ENCODE results near the gene ORAI2. TPM values are rescaled to one million over a fixed set of nuclear protein-coding genes. Genes with fewer than 3 reads are reported as not detected.

ORAI2 gene
- polyA plus RNA-seq, 6 donors from 2014 or later, result 236 to 340 (median 260) TPM

DNA sequence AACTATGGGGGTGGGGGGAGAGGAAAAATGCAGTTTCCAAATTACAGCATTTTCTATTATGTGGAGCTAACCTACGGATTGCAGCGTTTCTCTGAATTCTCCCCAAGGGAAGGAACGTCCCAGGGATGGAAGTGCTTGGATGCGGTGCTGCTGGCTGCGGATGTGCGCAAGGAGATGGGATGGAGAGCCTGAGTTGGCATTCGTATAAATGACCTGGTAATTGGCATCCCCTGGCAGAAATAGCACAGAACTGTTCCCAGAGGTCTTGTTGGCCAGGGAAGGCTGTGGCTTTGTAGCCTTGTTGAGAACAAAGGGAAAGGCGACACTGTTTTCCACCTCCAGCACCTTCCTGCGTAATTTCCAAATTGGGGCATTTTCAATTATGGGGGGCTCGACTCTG, 2.7 kb downstream of the ORAI2 start:
- peak overlapping the region in 7 of 8 donors; percentile 88 to 99 (median 96) for H3K4me3 Mint-ChIP-seq

DNA sequence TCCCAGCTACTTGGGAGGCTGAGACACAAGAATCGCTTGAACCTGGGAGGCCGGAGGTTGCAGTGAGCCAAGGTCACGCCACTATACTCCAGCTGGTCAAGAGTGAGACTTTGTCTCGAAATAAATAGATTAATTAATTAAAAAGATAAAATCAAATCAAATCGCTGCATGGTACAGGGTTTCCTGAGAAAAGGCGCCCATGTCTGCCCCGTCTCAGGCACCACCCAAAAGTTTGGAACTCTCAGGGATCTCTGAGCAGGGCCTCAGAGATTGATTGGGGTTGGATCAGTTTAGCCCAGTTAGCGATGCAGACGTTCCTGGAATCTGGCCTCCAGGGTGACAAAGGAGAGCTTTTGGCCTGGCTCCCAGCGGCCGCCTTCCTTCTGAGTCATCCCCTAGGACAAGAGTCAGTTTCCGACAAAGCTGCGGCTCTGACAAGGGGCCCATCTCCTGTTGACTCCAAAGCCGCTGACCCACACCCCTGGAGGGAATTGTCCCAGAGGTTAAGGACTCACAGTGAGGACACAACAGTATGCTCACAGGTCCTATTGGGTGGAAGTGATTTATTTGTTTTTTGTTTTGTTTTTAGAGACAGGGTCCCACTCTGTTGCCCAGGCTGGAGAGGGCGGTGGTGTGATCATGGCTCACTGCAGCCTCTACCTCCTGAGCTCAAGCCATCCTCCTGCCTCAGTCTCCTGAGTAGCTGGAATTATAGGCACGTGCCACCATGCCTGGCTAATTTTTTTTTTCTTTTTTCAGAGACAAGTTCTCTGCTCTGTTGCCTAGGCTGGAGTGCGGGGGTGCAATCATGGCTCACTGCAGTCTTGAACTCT, 6.8 kb downstream of the ORAI2 start:
- ATAC-seq (ENCODE audit: low read depth in 2 of 2) (no peak), DNase-seq (no peak)
- Mint-ChIP-seq H3K4me3 (peak overlapping the region in 2 of 8 donors; percentile 21 to 57), H3K4me1 (peaks cover 27 to 68% (median 51%) of the 10 kb centered on the region in 3 donors), H3K27ac (peak overlapping the region in 4 of 6 donors; percentile 24 to 98 (median 78)), H3K9me3 (peaks cover 0 to 2% (median 0%) of the 10 kb centered on the region in 7 donors), H3K36me3 (peaks cover 0 to 13% of the 10 kb centered on the region in 2 donors), H3K27me3 (no peaks in the 10 kb centered on the region)

More for the DNA sequence above, 2.7 kb downstream of the ORAI2 start:
- Mint-ChIP-seq H3K36me3 (peaks cover 0 to 7% of the 10 kb centered on the region in 2 donors), H3K9me3 (no peaks in the 10 kb centered on the region), H3K27me3 (no peaks in the 10 kb centered on the region), H3K27ac (peak overlapping the region in 5 of 6 donors; percentile 23 to 100 (median 80)), H3K4me1 (peaks cover 23 to 64% (median 51%) of the 10 kb centered on the region in 3 donors)
- no peak for DNase-seq
- no peak for ATAC-seq (ENCODE audit: low read depth in 2 of 2)

DNA sequence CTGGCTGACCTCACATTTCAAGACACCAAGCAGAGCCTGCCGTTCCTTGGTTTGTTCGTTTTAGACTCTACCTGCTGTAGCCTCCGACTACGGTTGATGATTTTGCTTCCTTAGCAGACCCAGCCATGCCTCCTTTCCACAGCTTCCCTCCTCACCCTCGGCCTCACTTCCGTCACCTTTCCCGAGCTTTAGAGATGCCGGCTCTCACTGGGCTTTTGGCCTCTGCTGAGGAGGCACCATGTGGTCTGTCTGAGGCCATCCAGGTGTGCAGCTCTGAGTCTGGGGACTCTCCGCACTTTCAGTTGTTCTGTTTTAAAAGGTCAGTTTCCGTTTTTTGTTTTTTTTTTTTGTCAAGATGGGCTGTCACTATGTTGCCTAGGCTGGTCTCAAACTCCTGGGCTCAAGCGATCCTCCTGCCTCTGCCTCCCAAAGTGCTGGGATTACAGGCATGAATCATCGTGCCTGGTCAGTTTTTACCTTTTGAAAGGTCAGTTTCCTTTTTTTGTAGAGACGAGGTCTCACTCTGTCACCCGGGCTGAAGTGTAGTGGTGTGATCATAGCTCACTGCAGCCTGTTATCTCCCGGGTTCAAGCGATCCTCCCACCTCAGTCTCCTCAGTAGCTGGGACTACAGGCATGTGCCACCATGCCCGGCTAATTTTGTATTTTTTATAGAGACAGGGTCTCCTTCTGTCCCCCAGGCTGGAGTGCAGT, 11.7 kb downstream of the ORAI2 start:
- DNase-seq, result peak; percentile 56
- peaks cover 35 to 55% (median 39%) of the 10 kb centered on the region in 3 donors for H3K4me1 Mint-ChIP-seq

DNA sequence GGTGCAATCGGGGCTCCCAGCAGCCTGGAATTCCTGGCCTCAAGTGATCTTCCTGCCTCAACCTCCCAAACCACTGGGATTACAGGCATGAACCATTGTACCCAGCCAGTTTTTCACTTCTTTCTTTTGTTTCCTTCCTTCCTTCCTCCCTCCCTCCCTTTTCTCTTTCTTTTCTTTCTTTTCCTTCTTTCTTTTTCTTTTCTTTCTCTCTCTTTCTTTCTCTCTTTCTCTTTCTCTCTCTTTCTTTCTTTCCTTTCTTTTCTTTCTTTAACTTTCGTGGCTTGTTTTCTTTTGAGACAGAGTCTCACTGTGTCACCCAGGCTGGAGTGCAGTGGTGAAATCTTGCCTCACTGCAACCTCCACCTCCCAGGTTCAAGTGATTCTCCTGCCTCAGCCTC, 12.3 kb downstream of the ORAI2 start:
- Mint-ChIP-seq H3K36me3 (peaks cover 0 to 15% of the 10 kb centered on the region in 2 donors), H3K27ac (peak overlapping the region in 5 of 6 donors; percentile 47 to 99 (median 94)), H3K4me1 (peaks cover 39 to 58% (median 44%) of the 10 kb centered on the region in 3 donors), H3K9me3 (peaks cover 0 to 2% (median 0%) of the 10 kb centered on the region in 7 donors), H3K4me3 (peak overlapping the region in 5 of 8 donors; percentile 66 to 80 (median 74)), H3K27me3 (no peaks in the 10 kb centered on the region)
- ATAC-seq (ENCODE audit: low read depth in 2 of 2) (no peak), DNase-seq (no peak)

More for the DNA sequence above, 11.7 kb downstream of the ORAI2 start:
- Mint-ChIP-seq H3K36me3 (peaks cover 0 to 15% of the 10 kb centered on the region in 2 donors), H3K27me3 (no peaks in the 10 kb centered on the region), H3K9me3 (peaks cover 0 to 2% (median 0%) of the 10 kb centered on the region in 7 donors), H3K27ac (peak overlapping the region; percentile 94 to 99 (median 98)), H3K4me3 (peak overlapping the region; percentile 49 to 88 (median 74))
- peak; percentile 18 to 48 for ATAC-seq (ENCODE audit: low read depth in 2 of 2)

DNA sequence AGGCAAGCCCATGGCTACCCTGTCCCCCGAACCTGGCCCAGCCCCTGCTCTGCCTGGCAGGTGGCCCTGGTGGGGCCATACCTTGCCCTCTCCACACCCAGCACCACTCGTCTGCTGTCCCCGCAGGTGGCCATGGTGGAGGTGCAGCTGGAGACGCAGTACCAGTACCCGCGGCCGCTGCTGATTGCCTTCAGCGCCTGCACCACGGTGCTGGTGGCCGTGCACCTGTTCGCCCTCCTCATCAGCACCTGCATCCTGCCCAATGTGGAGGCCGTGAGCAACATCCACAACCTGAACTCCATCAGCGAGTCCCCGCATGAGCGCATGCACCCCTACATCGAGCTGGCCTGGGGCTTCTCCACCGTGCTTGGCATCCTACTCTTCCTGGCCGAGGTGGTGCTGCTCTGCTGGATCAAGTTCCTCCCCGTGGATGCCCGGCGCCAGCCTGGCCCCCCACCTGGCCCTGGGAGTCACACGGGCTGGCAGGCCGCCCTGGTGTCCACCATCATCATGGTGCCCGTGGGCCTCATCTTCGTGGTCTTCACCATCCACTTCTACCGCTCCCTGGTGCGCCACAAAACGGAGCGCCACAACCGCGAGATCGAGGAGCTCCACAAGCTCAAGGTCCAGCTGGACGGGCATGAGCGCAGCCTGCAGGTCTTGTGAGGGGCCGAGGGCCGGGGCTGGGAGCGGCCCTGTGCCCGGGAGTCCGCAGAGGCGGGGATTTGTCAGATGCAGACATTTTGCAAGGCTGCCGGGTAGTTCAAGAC, 13.2 kb downstream of the ORAI2 start:
- peaks cover 36 to 55% (median 37%) of the 10 kb centered on the region in 3 donors for H3K4me1 Mint-ChIP-seq
- H3K27ac Mint-ChIP-seq, result peak overlapping the region in 2 of 6 donors; percentile 67 to 99
- no peaks in the 10 kb centered on the region for H3K27me3 Mint-ChIP-seq
- ATAC-seq (ENCODE audit: low read depth in 2 of 2) (no peak), DNase-seq (no peak)
- H3K36me3 Mint-ChIP-seq, result peaks cover 0 to 15% of the 10 kb centered on the region in 2 donors
- H3K9me3 Mint-ChIP-seq, result peaks cover 0 to 2% (median 0%) of the 10 kb centered on the region in 7 donors
- peak overlapping the region in 3 of 8 donors; percentile 10 to 80 (median 74) for H3K4me3 Mint-ChIP-seq

DNA sequence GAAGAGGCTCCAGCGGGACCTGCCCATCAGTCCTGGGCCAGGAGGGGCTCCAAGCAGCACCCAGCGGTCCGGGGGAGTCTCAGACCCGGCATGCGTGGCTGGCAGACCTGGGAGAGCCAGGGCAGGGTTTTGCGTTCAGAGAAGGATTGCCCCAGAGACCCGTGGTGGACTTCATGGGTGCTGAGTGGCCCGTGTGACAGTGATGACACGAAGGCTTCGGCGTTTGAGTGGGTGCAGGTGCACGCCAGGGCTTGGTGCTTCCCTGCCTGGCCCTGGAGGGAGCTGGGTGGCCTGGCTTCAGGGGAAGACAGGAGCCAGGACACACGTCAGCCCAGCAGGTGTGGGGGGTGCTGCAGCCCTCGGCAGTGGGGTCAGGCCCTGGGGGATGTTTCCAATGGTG, 13.9 kb downstream of the ORAI2 start:
- peaks cover 0 to 2% (median 0%) of the 10 kb centered on the region in 7 donors for H3K9me3 Mint-ChIP-seq
- peaks cover 30 to 50% (median 32%) of the 10 kb centered on the region in 3 donors for H3K4me1 Mint-ChIP-seq
- H3K36me3 Mint-ChIP-seq, result peaks cover 0 to 15% of the 10 kb centered on the region in 2 donors
- no peaks in the 10 kb centered on the region for H3K27me3 Mint-ChIP-seq
- ATAC-seq (ENCODE audit: low read depth in 2 of 2), result no peak
- no peak for DNase-seq
- peak overlapping the region in 3 of 6 donors; percentile 6 to 34 (median 11) for H3K27ac Mint-ChIP-seq
- no peak overlapping the region for H3K4me3 Mint-ChIP-seq

DNA sequence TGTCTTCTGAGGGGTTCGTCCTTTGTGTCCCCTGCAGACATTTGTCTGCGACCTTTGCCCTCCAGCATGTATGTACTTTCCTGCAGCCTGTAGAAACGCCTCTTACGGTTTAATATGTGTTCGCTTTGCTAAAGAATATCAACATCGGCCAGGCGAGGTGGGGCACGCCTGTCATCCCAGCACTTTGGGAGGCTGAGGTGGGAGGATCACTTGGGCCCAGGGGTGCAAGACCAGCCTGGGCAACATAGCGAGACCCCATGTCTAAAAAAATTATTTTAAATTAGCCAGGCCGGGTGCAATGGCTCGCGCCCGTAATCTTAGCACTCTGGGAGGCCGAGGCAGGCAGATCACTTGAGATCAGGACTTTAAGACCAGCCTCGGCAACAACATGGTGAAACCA, 15.8 kb downstream of the ORAI2 start:
- H3K4me3 Mint-ChIP-seq, result no peak overlapping the region
- H3K27ac Mint-ChIP-seq, result peak overlapping the region in 2 of 6 donors; percentile 22 to 83
- peaks cover 21 to 36% (median 27%) of the 10 kb centered on the region in 3 donors for H3K4me1 Mint-ChIP-seq
- no peak for DNase-seq
- no peaks in the 10 kb centered on the region for H3K9me3 Mint-ChIP-seq
- no peaks in the 10 kb centered on the region for H3K27me3 Mint-ChIP-seq
- no peak for ATAC-seq (ENCODE audit: low read depth in 2 of 2)
- H3K36me3 Mint-ChIP-seq, result peaks cover 0 to 15% of the 10 kb centered on the region in 2 donors

DNA sequence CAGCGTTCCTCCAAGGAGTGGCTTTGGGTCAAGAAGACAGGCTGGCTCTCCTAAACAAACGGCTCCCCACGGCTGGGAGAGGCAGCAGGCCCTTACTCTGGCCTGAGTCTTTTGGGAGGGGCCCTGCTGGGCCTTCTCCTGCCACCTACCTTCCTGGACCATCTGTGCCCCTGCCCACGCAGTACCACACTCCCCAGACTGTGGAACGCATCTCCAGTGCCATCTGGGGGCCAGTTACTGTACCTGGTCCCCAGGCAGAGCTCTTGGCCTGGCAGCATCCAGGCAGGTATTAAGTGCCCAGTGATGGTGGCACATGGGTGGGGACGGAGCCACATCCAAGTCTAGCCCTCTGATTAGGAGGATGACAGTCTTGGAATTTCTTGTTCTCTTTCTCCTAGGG, 16.9 kb downstream of the ORAI2 start:
- Mint-ChIP-seq H3K4me1 (peaks cover 20 to 27% (median 25%) of the 10 kb centered on the region in 3 donors), H3K36me3 (peaks cover 0 to 15% of the 10 kb centered on the region in 2 donors), H3K9me3 (no peaks in the 10 kb centered on the region), H3K27me3 (no peaks in the 10 kb centered on the region), H3K27ac (peak overlapping the region in 4 of 6 donors; percentile 23 to 90 (median 52)), H3K4me3 (peak overlapping the region in 3 of 8 donors; percentile 6 to 56 (median 47))
- peak; percentile 92 to 98 for ATAC-seq (ENCODE audit: low read depth in 2 of 2)
- peak; percentile 50 for DNase-seq

DNA sequence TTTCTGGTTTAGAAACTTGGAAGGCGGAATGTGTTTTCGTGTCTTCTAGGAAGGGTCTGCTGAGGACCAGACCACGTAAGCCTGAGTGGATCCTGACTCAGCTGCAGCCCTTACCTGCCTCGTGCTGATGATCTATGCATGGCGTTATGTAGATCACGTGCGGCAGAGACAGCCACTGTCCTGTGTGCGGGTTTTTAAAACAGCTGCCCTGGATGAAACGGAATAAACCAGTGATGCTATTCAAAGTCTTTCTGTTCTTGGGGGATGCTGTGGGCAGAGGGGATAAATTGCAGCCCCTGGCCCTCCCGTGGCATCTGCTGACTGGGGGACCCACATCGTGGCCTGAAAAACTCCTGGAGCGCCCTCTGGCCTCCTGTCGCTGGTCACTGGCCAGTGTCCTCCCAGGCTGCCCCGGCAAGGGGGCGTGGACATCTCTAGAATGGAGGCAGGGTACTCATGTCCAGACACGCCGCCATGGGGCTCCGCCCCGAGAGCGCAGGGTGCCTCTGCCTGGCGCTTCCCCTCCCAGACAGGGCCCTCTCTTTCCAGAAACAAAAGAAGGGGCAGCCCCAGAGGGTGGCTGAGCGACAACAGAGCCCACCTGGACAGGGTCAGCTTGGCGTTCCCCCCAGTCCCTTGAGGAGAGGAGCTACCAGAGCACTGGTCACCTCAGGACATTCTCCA, 18.1 kb downstream of the ORAI2 start:
- Mint-ChIP-seq H3K27ac (no peak overlapping the region), H3K4me1 (peaks cover 11 to 18% (median 14%) of the 10 kb centered on the region in 3 donors), H3K27me3 (no peaks in the 10 kb centered on the region), H3K9me3 (no peaks in the 10 kb centered on the region), H3K4me3 (no peak overlapping the region), H3K36me3 (peaks cover 0 to 6% of the 10 kb centered on the region in 2 donors)
- DNase-seq, result no peak
- ATAC-seq (ENCODE audit: low read depth in 2 of 2), result no peak

DNA sequence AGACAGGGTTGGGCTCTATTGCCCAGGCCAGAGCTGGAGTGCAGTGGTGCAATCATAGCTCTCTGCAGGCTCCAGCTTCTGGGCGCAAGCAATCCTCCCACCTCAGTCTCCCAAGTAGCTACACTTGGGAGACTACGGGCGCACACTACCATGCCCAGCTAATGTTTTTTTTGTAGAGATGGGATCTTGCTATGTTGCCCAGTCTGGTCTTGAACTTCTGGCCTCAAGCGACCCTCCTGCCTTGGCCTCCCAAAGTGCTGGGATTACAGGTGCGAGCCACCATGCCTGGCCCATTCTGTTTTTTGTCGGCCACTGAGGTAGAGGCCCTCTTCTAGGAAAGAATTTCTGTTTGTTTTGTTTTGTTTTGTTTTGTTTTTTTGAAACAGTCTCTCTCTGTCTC, 19.1 kb downstream of the ORAI2 start:
- ATAC-seq (ENCODE audit: low read depth in 2 of 2) (no peak), DNase-seq (no peak)
- Mint-ChIP-seq H3K4me1 (peaks cover 7 to 22% (median 11%) of the 10 kb centered on the region in 3 donors), H3K36me3 (peaks cover 0 to 6% of the 10 kb centered on the region in 2 donors), H3K9me3 (no peaks in the 10 kb centered on the region), H3K27me3 (no peaks in the 10 kb centered on the region), H3K4me3 (no peak overlapping the region), H3K27ac (peak overlapping the region in 1 of 6 donors; percentile 74)

DNA sequence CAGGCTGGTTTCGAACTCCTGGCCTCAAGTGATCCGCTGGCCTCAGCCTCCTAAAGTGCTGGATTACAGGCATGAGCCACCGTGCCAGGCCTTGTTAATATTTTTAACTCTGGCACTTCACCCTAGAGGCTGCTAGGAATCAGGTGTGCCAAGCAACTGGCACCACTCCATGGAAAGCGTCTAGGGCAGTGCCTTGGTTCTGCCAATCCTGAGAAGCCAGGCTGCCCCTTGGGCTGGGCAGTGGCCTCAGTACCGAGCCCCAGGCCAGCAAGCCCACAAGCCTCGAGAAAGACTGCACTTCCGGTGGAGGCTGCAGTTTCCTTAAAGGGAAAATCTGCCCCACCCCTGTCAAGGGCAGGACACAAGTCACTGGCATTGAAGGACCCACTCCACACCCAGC, 19.9 kb downstream of the ORAI2 start:
- no peaks in the 10 kb centered on the region for H3K27me3 Mint-ChIP-seq
- no peak for ATAC-seq (ENCODE audit: low read depth in 2 of 2)
- H3K9me3 Mint-ChIP-seq, result no peaks in the 10 kb centered on the region
- H3K4me3 Mint-ChIP-seq, result no peak overlapping the region
- H3K4me1 Mint-ChIP-seq, result peaks cover 7 to 22% (median 11%) of the 10 kb centered on the region in 3 donors
- DNase-seq, result no peak
- peak overlapping the region in 1 of 6 donors; percentile 67 for H3K27ac Mint-ChIP-seq
- peaks cover 0 to 6% of the 10 kb centered on the region in 2 donors for H3K36me3 Mint-ChIP-seq

DNA sequence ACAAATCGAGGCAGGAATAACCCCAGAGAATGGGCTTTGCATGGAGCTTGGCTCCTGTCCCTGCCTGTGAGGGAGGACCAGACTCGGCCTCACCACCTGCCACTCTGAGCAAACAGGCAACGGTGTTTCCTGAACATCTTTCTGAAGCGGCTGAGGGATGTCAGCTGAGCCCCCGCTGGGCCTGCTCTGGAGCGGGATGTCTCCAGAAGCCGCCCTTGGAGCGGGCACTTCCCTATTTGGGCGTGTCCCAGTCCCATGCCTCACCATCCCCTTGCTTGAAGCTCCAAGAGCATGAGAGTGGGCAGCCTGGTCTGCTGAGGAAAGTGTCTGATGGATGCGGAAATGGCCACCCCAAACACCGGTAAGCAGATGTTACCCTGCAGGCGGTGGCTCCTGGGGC, 21.1 kb downstream of the ORAI2 start:
- peak overlapping the region in 1 of 6 donors; percentile 75 for H3K27ac Mint-ChIP-seq
- DNase-seq, result no peak
- ATAC-seq (ENCODE audit: low read depth in 2 of 2), result no peak
- peaks cover 7 to 20% (median 11%) of the 10 kb centered on the region in 3 donors for H3K4me1 Mint-ChIP-seq
- H3K27me3 Mint-ChIP-seq, result no peaks in the 10 kb centered on the region
- H3K36me3 Mint-ChIP-seq, result peaks cover 0 to 6% of the 10 kb centered on the region in 2 donors
- no peak overlapping the region for H3K4me3 Mint-ChIP-seq
- no peaks in the 10 kb centered on the region for H3K9me3 Mint-ChIP-seq

Measured in naive B cell (primary cell).